K562 (cell line): ENCODE measurements around the gene DNASE2. TPM values are rescaled to one million over a fixed set of nuclear protein-coding genes. Genes with fewer than 3 reads are reported as not detected.
A peak's percentile ranks its signal among the peaks of the same experiment; 100 is the strongest.

ENCODE experiments used
- ARID2 ChIP-seq: fragments of 450-650 bp; IDR thresholded peaks from 2 replicates; pipeline ENCODE4 v1.6.1; 2017; ENCODE audit warnings: antibody characterized with exemption, mild to moderate bottlenecking
- ATF3 ChIP-seq, 2 experiments: fragments of 450-650 bp in 1 of 2; sonication (generic) in 1 of 2; formaldehyde crosslinking in 1 of 2; IDR thresholded peaks in 1 of 2; conservative IDR thresholded peaks in 1 of 2; 2 replicates each; pipeline versions ENCODE4 v1.6.1 to v1.8.1; 2016 to 2023; ENCODE audit warnings: mild to moderate bottlenecking in 2 of 2, moderate library complexity in 2 of 2, inconsistent platforms in 1 of 2, missing genetic modification reagents in 1 of 2
- CHD2 ChIP-seq: IDR thresholded peaks from 2 replicates; pipeline ENCODE4 v1.6.1; 2011; ENCODE audit warnings: low read depth, low read length
- ETS1 ChIP-seq: conservative IDR thresholded peaks from 2 replicates; pipeline ENCODE4 v1.6.1; 2011; ENCODE audit warnings: low read depth, mild to moderate bottlenecking, low read length; ENCODE audit not compliant: control insufficient read depth
- FOXP1 ChIP-seq: sonication (generic); formaldehyde crosslinking; IDR thresholded peaks from 2 replicates; pipeline ENCODE4 v1.8.0; 2022; ENCODE audit warnings: mild to moderate bottlenecking, missing genetic modification reagents
- JUN ChIP-seq, 2 experiments: sonication (generic) in 1 of 2; formaldehyde crosslinking in 1 of 2; IDR thresholded peaks; 2 replicates each; pipeline versions ENCODE4 v1.6.1 to v1.8.0; 2012 to 2022; ENCODE audit warnings: borderline replicate concordance in 2 of 2, mild to moderate bottlenecking in 2 of 2, improper control_type of control experiment in 1 of 2, low read depth in 1 of 2, low read length in 1 of 2, missing genetic modification reagents in 1 of 2
- KLF1 ChIP-seq: fragments of 450-650 bp; IDR thresholded peaks from 2 replicates; pipeline ENCODE4 v1.6.1; 2016; ENCODE audit warnings: missing genetic modification characterization, missing compliant biosample characterization
- RAD21 ChIP-seq, 2 experiments: fragments of 250-450 bp in 1 of 2; fragments of 450-650 bp in 1 of 2; sonication (Bioruptor Pico) in 1 of 2; formaldehyde crosslinking in 1 of 2; IDR thresholded peaks in 1 of 2; conservative IDR thresholded peaks in 1 of 2; 2 replicates each; pipeline versions ENCODE4 v1.4.0 to v1.8.0; 2020 to 2022; ENCODE audit warnings: mild to moderate bottlenecking in 2 of 2, moderate library complexity in 1 of 2
- SP1 ChIP-seq: sonication (generic); formaldehyde crosslinking; IDR thresholded peaks from 2 replicates; pipeline ENCODE4 v1.8.1; 2022; ENCODE audit warnings: mild to moderate bottlenecking, missing genetic modification reagents
- YY1 ChIP-seq, 3 experiments: IDR thresholded peaks; 2 replicates each; pipeline ENCODE4 v1.6.1; 2011; ENCODE audit warnings: low read length in 2 of 3, mild to moderate bottlenecking in 2 of 3, moderate library complexity in 2 of 3, borderline replicate concordance in 1 of 3, control low read depth in 1 of 3, low read depth in 1 of 3; ENCODE audit not compliant: insufficient read depth in 3 of 3, insufficient replicate concordance in 2 of 3, control insufficient read depth in 1 of 3, insufficient read length in 1 of 3; ENCODE audit errors: extremely low read depth in 1 of 3
- ZBTB5 ChIP-seq: fragments of 450-650 bp; IDR thresholded peaks from 2 replicates; pipeline ENCODE4 v1.6.1; 2017; ENCODE audit warnings: antibody characterized with exemption
- ZKSCAN1 ChIP-seq: fragments of 150-350 bp; IDR thresholded peaks from 2 replicates; pipeline ENCODE4 v1.6.1; 2016; ENCODE audit warnings: low read depth, low read length
- ZNF609 ChIP-seq: sonication (generic); formaldehyde crosslinking; IDR thresholded peaks from 2 replicates; pipeline ENCODE4 v1.8.1; 2023; ENCODE audit warnings: missing genetic modification reagents, mild to moderate bottlenecking, borderline replicate concordance
- polyA plus RNA-seq, 8 experiments: library from polyadenylated mRNA; depleted of rRNA in 4 of 8; stranded (reverse) in 5 of 8; unstranded in 3 of 8; fragments of >200 nt; fragmentation: Nextera tagmentation in 2 of 8; fragmentation: Illumina TruSeq in 1 of 8; extraction: Ambion mirVana in 2 of 8; extraction: Trizol in 1 of 8; gene quantifications; 2 replicates each; pipeline versions ENCODE4 v1.2.1 to v1.2.3, GENCODE V29; 2011 to 2014; ENCODE audit warnings: inconsistent platforms in 1 of 8, missing spikeins in 1 of 8
- total RNA-seq, 7 experiments: library from RNA; depleted of rRNA in 6 of 7; stranded (reverse); fragments of >200 nt in 6 of 7; fragmentation: Illumina TruSeq in 2 of 7; extraction: Trizol in 2 of 7; gene quantifications; 2 replicates each; pipeline versions ENCODE4 v1.2.1 to v1.2.3, GENCODE V29; 2011 to 2021; ENCODE audit warnings: low replicate concordance in 1 of 7

The DNASE2 gene
- total and polyA plus RNA-seq, 9 of the 15 experiments (the other 6 are each of a cell fraction or from before 2014, with no cell fraction given): 4.4 to 27.0 (median 20.2) TPM

- no peak for TF ChIP-seq ZNF609 (CRISPR knock-in tag)
- TF ChIP-seq KLF1: peak; percentile 61; the same call in 1 of the 2 replicates
- peak; percentile 61 for TF ChIP-seq JUN (IDR thresholded peaks at IDR 0.05; ENCODE audit: borderline replicate concordance, low read depth, low read length)
- TF ChIP-seq JUN (CRISPR knock-in tag; IDR thresholded peaks at IDR 0.05; ENCODE audit: borderline replicate concordance): no peak
- TF ChIP-seq ETS1: peak; percentile 48; the same call in 1 of the 2 replicates
- peak; percentile 49 for TF ChIP-seq ATF3 (IDR thresholded peaks at IDR 0.05)
- no peak for TF ChIP-seq ATF3 (CRISPR knock-in tag; conservative IDR thresholded peaks at IDR 0.05)
- TF ChIP-seq SP1 (CRISPR knock-in tag): peak; percentile 65
- 0 out of 2 replicates have a peak, but pooled peaks have one; percentile 59 for TF ChIP-seq FOXP1 (CRISPR knock-in tag)
- peak; percentile 17; the same call in 1 of the 2 replicates for TF ChIP-seq ZKSCAN1
- peak; percentile 54; the same call in 1 of the 2 replicates for TF ChIP-seq CHD2
- TF ChIP-seq RAD21 (CRISPR knock-in tag; conservative IDR thresholded peaks at IDR 0.05 in 1 of 2, IDR thresholded peaks at IDR 0.05 in 1 of 2): peak; percentile 93 to 98
- peak in 2 of 3 experiments; percentile 52 to 62 for TF ChIP-seq YY1 (IDR thresholded peaks at IDR 0.05; ENCODE audit: borderline replicate concordance in 1 of 3, control insufficient read depth in 1 of 3, extremely low read depth in 1 of 3, insufficient read depth in 3 of 3, insufficient read length in 1 of 3, insufficient replicate concordance in 2 of 3, low read depth in 1 of 3, low read length in 2 of 3)
- no peak for TF ChIP-seq ZBTB5
- peak; percentile 74; the same call in 1 of the 2 replicates for TF ChIP-seq ARID2
Measured at GRCh38 chr19:12847159-12848139, 33.8 kb downstream of the DNASE2 start (continued).
